GM18951 (cell line): Measurements from ENCODE around the gene PDE7B.

Source experiments
- POLR2A ChIP-seq: IDR thresholded peaks from 4 replicates; pipeline ENCODE4 v1.6.1; 2011; ENCODE audit warnings: mild to moderate bottlenecking; ENCODE audit not compliant: insufficient read length, insufficient read depth; ENCODE audit errors: extremely low read depth
- in situ Hi-C: fragments of 300-500 bp; cut with MboI; formaldehyde crosslinking; loops from one replicate; pipeline ENCODE4 v1.12.0; 2022; ENCODE audit warnings: low sequenced_read_pairs, mixed read lengths, inconsistent platforms; ENCODE audit not compliant: unreplicated experiment

PDE7B gene

DNA sequence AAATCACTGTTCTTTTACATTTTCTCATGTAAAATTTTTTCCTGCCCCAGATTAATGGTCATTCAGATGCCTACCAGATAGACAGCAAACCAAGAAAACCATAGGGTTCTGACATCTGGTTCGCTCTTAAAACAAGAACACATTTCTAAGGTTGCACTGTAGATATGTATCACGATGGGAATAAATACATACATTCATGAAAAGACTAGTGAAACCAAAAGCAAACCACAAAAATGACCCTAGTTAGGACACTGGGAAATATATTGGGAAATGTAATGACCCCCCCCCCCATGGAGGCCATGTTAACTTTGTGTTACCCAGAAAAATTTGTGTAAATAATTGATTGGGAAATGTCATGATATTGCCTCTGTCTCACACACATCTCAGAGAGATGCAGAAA, 361.1 kb downstream of the PDE7B start:
- in situ Hi-C loops = no loop called here
- no peak for TF ChIP-seq POLR2A

DNA sequence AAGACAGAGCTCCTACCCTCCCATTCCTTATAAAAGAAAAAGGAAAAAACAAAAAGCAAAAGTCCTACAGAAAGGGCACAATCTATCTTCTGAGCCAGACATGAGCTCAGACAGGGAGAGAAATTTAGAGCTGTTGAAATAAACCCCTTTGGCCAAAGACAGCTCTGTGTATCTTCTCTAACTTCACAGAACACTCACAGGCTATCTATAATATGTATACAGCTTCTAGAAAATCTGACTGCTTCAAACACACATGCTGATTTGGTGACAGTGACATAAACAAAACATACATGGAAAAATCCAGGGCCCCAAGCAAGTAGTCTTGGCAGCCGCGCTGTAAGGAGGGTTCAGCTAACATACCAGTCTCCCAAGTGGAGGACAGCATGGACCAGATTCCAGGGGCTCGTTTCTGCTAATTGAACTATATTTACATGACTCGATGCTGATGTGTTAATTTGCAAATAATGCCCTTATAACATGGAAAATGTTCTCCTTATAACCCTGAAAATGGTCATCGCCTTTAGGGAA, 361.6 kb downstream of the PDE7B start:
- TF ChIP-seq POLR2A = no peak
- in situ Hi-C loops = no loop called here

DNA sequence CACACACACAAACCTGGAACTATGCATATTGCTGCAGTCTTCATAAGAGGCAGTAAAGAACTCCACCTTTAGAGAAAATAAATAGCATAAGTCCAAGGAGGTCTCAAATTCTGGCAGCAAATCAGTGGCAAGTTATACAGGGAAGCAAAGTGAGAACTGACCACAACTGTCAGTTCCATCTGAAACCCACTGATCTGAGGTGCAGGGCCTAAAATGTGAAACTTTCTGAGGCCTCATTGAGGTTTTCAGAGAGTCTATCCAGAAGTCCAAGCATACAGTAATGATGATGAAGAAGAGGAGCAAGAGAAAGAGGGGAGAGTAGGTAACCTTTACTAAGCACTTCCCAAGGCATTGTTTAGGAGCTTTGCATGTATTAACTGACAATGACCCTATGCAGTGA, 362.4 kb downstream of the PDE7B start:
- in situ Hi-C loops = no loop called here
- no peak for TF ChIP-seq POLR2A

GRCh38 chr6:136216503-136217401, 365.3 kb downstream of the PDE7B start:
- in situ Hi-C loops = no loop called here
- TF ChIP-seq POLR2A = no peak

GRCh38 chr6:136224974-136225373, 373.5 kb downstream of the PDE7B start:
- in situ Hi-C loops = loop anchor here (25.0 kb wide), 1 partner anchor 688 kb away; no protein-coding TSS in a partner anchor

DNA sequence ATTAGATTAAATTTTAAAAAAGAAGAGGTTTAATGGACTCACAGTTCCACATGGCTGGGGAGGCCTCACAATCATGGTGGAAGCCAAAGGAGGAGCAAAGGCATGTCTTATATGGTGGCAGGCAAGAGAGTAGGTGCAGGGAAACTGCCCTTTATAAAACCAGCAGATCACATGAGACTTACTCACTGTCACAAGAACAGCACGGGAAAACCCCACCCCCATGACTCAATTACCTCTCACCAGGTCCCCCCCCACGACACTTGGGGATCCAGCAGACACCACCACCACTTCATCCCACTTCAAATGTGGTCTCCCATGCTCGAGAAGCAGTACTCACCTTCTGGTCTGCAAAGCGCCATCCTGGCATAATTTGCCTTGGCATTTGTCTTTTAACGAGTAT, 374.0 kb downstream of the PDE7B start:
- in situ Hi-C loops = loop anchor here (25.0 kb wide), 1 partner anchor 688 kb away; no protein-coding TSS in a partner anchor
- TF ChIP-seq POLR2A = no peak

DNA sequence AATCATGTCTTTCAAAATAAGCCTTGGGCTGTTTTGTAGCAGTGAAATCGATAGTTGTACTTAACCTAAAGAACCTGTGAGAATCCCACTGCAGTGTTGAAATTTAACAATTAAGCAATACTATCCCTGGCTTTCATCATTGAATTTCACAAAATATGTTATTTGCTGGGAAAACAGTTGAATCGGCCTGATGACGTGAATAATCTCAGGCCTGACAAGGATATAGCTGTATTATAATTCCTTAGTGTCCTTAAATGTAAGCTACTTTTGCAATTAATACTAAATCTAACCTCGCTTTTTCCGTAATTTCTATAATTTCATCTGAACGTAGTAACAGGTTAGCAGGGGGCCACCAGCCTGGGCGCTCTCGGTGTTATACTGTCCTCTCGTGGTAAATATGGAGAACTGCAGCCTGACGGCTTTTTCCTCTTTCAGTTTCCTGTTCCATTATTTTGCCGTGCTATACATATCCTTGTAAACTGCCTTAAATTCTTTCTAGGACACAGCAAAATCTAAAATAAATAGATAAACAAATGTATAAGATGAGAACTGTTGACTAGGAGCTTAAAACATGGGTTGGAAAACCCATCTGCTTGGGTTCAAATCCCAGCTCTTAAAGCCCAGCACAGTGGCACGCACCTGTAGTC, 374.6 kb downstream of the PDE7B start:
- TF ChIP-seq POLR2A = no peak
- in situ Hi-C loops = loop anchor here (25.0 kb wide), 1 partner anchor 689 kb away; no protein-coding TSS in a partner anchor

- TF ChIP-seq POLR2A = no peak
- in situ Hi-C loops = loop anchor here (25.0 kb wide), 1 partner anchor 690 kb away; no protein-coding TSS in a partner anchor
Observed at GRCh38 chr6:136226674-136227377, 375.3 kb downstream of the PDE7B start.

DNA sequence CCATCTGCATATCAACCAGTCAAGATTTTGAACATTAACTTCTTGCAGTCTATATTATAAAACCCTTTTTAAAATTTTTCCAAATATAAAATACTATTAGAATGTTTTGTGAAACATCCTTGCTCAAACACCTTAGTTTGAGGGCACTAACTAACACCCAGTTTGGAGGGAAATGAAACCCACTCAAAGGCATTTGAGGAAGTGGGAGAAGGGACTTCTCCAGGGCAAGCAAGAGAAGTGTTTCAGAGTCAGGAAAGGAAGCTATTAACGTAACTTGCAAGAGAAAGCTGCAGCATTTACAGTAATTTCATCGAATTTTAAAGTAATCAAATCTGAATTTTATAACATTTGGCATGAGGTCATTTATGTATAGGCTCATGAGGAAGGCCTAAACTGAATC, 377.3 kb downstream of the PDE7B start:
- in situ Hi-C loops = loop anchor here (25.0 kb wide), 1 partner anchor 692 kb away; no protein-coding TSS in a partner anchor
- TF ChIP-seq POLR2A = no peak

GRCh38 chr6:136230219-136230853, 378.8 kb downstream of the PDE7B start:
- no peak for TF ChIP-seq POLR2A
- in situ Hi-C loops = loop anchor here (25.0 kb wide), 1 partner anchor 693 kb away; no protein-coding TSS in a partner anchor

DNA sequence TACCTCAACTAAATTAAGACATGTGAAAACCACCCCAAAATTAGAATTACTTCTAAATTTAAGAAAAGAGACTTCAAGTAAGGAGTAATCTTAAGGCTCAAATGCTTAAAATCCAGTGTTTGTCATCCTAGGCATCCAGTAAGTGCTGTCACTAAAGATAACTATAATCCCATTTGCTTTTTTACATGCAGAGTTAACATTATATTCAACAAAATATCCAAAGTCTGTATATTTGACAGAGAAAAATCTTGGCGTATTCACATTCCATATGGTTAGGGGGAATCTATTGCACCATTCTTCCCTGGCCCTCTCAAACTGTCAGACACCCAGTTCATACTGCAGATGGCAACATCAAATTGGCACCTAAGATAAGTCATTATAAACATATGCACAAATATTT, 381.2 kb downstream of the PDE7B start:
- TF ChIP-seq POLR2A = no peak
- in situ Hi-C loops = loop anchor here (25.0 kb wide), 1 partner anchor 695 kb away; no protein-coding TSS in a partner anchor

- TF ChIP-seq POLR2A = no peak
- in situ Hi-C loops = loop anchor here (25.0 kb wide), 1 partner anchor 698 kb away; no protein-coding TSS in a partner anchor
Observed at GRCh38 chr6:136235233-136235564, 383.7 kb downstream of the PDE7B start.

GRCh38 chr6:136236466-136237293, 385.2 kb downstream of the PDE7B start:
- in situ Hi-C loops = loop anchor here (25.0 kb wide), 1 partner anchor 699 kb away; no protein-coding TSS in a partner anchor
- TF ChIP-seq POLR2A = no peak
